Testis (tissue), 3 donors: ENCODE results near the gene GARS1. TPM values are rescaled to one million over a fixed set of nuclear protein-coding genes. Genes with fewer than 3 reads are reported as not detected.

Experiments
- DNase-seq: peaks from one replicate; pipeline ENCODE4 v3.0.0-alpha.2; 2019
- H3K27ac ChIP-seq, 2 donors: fragments of 200-600 bp; sonication (generic); one replicate each; pipeline ENCODE4 v1.5.1; 2019
- H3K27me3 ChIP-seq: fragments of 200-600 bp; sonication (generic); one replicate; pipeline ENCODE4 v1.5.1; 2019
- H3K36me3 ChIP-seq: fragments of 200-600 bp; sonication (generic); one replicate; pipeline ENCODE4 v1.5.1; 2017; ENCODE audit warnings: low read depth; ENCODE audit errors: missing control alignments
- H3K4me1 ChIP-seq: fragments of 200-600 bp; sonication (generic); one replicate; pipeline ENCODE4 v1.5.1; 2019
- H3K4me3 ChIP-seq, 2 donors: fragments of 200-600 bp; sonication (generic); one replicate each; pipeline ENCODE4 v1.5.1; 2017 to 2019
- H3K9me3 ChIP-seq: fragments of 200-600 bp; sonication (generic); one replicate; pipeline ENCODE4 v1.5.1; 2017
- CTCF ChIP-seq, 3 experiments: fragments of 450-650 bp in 2 of 3; fragments of 200-600 bp in 1 of 3; sonication (generic) in 1 of 3; IDR thresholded peaks; one replicate each; pipeline ENCODE4 v1.5.1; 2016 to 2019; ENCODE audit warnings: antibody characterized with exemption in 3 of 3, mild to moderate bottlenecking in 2 of 3, moderate library complexity in 1 of 3
- POLR2A ChIP-seq: fragments of 450-650 bp; IDR thresholded peaks from one replicate; pipeline ENCODE4 v1.6.1; 2017; ENCODE audit warnings: antibody characterized with exemption, mild to moderate bottlenecking, moderate library complexity
- WGBS, 2 donors: methylation state at CpG; one replicate each; pipeline ENCODE4 v1.1.5; 2018; 5-methylcytosine and 5-hydroxymethylcytosine counted together
- intact Hi-C: fragments of 100-400 bp; cut with DNase I; formaldehyde crosslinking; loops from one replicate; pipeline ENCODE4 v1.15.1; 2023; ENCODE audit warnings: low total_unique reads
- polyA plus RNA-seq: library from polyadenylated mRNA; stranded (reverse); fragments of 350-450 nt; fragmentation: Illumina TruSeq; extraction: RNeasy Lipid Tissue Mini Kit (QIAGEN cat#74804); gene quantifications from one replicate; pipeline ENCODE4 v1.2.3, GENCODE V29; 2014; ENCODE audit warnings: low read depth, low replicate concordance; ENCODE audit not compliant: insufficient read depth
- total RNA-seq, 2 donors: library from RNA; depleted of rRNA; stranded (reverse); fragments of >200 nt; gene quantifications; one replicate each; pipeline ENCODE4 v1.2.3, GENCODE V29; 2016

Gene GARS1
- total and polyA plus RNA-seq, 3 donors from 2014 or later, result 104 to 115 (median 110) TPM

- intact Hi-C loops, result no loop called here
- DNase-seq, result no peak
- TF ChIP-seq POLR2A (no peak), CTCF (IDR thresholded peaks at IDR 0.05) (no peak)
- no peaks in the 10 kb centered on the region for H3K36me3 ChIP-seq
- no peaks in the 10 kb centered on the region for H3K4me1 ChIP-seq
- WGBS, 2 donors, result 72 to 93% methylated on average over 3 to 7 of the region's 7 CpGs
- no peaks in the 10 kb centered on the region for H3K9me3 ChIP-seq
- H3K27me3 ChIP-seq, result no peaks in the 10 kb centered on the region
- H3K27ac ChIP-seq, result no peak overlapping the region
- H3K4me3 ChIP-seq, result no peak overlapping the region
Observed at GRCh38 chr7:30652132-30652531, 57.5 kb downstream of the GARS1 start.

GRCh38 chr7:30652698-30653641 lies 58.3 kb downstream of the GARS1 start:
- no peak overlapping the region for H3K4me3 ChIP-seq
- intact Hi-C loops, result no loop called here
- TF ChIP-seq CTCF (IDR thresholded peaks at IDR 0.05) (no peak), POLR2A (no peak)
- no peak overlapping the region for H3K27ac ChIP-seq
- H3K9me3 ChIP-seq, result no peaks in the 10 kb centered on the region
- H3K27me3 ChIP-seq, result no peaks in the 10 kb centered on the region
- H3K36me3 ChIP-seq, result no peaks in the 10 kb centered on the region
- 88 to 90% methylated on average over 16 to 19 of the region's 19 CpGs for WGBS, 2 donors
- no peaks in the 10 kb centered on the region for H3K4me1 ChIP-seq
- no peak for DNase-seq

- WGBS, 2 donors, result 92 to 94% methylated on average over 15 of the region's 15 CpGs
- Histone ChIP-seq H3K36me3 (no peaks in the 10 kb centered on the region), H3K4me1 (no peaks in the 10 kb centered on the region), H3K9me3 (no peaks in the 10 kb centered on the region), H3K4me3 (no peak overlapping the region), H3K27ac (no peak overlapping the region), H3K27me3 (no peaks in the 10 kb centered on the region)
- intact Hi-C loops, result no loop called here
- TF ChIP-seq POLR2A, result no peak
- no peak for TF ChIP-seq CTCF (IDR thresholded peaks at IDR 0.05)
- no peak for DNase-seq
Observed at GRCh38 chr7:30654296-30655090, 59.8 kb downstream of the GARS1 start.

GRCh38 chr7:30655096-30655970 lies 60.7 kb downstream of the GARS1 start:
- no peak overlapping the region for H3K27ac ChIP-seq
- no peak overlapping the region for H3K4me3 ChIP-seq
- no peaks in the 10 kb centered on the region for H3K36me3 ChIP-seq
- no peak for DNase-seq
- intact Hi-C loops, result no loop called here
- WGBS, 2 donors, result 87 to 94% methylated on average over 21 to 22 of the region's 22 CpGs
- H3K9me3 ChIP-seq, result no peaks in the 10 kb centered on the region
- no peaks in the 10 kb centered on the region for H3K4me1 ChIP-seq
- TF ChIP-seq POLR2A (no peak), CTCF (IDR thresholded peaks at IDR 0.05) (no peak)
- no peaks in the 10 kb centered on the region for H3K27me3 ChIP-seq
